GM18907 (cell line): ENCODE results near the gene SERP1.

Experiments used
- ATAC-seq: cut with Tn5 transposase; IDR thresholded peaks from one replicate; pipeline ENCODE4 v1.9.1; 2021; ENCODE audit warnings: mild to moderate bottlenecking, moderate library complexity; ENCODE audit not compliant: unreplicated experiment

Gene SERP1

DNA sequence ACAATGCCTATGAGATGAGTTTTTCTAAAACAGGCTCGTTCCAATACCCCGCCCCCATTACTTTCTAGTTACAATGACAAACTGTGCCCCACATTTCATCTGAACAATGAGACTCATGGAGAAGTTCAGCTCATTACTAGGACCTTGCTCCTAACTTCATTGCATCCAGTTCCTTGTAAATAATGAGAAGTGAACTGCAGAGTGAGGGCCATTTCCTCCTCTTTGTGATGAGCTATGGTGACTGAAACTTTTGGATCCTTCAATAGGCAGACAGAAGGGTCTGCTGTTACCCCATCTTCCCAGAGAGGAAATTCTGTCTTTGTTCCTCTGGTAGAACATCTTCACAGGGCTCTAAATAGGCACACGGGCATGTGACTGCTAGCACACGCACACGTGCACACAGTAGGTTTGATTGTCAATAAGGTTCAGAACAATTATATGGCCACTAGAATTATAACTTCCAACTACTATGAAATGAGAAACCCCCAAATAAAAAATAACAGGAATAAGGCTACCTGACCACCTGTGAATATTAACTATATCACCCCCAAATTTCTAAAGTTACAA is 51.8 kb downstream of the SERP1 start:
- no peak for ATAC-seq
